ENCODE data around the gene PCDHB1. TPM values are rescaled to one million over a fixed set of nuclear protein-coding genes. Genes with fewer than 3 reads are reported as not detected.

The PCDHB1 gene
- total RNA-seq, 4 donors from 2014 or later: not detected

GRCh38 chr5:141003031-141003430, 48.1 kb upstream of the PCDHB1 start:
- H3K36me3 ChIP-seq: no peaks in the 10 kb centered on the region
- no peak overlapping the region for H3K27ac ChIP-seq (replicated peaks in 1 of 4)
- 97% methylated on average over 3 of the region's 3 CpGs for whole genome bisulfite sequencing
- intact Hi-C loops (cut with DNase I): no loop called here
- no peak for TF ChIP-seq POLR2A (IDR thresholded peaks at IDR 0.05; ENCODE audit: low read depth)
- TF ChIP-seq EP300 (IDR thresholded peaks at IDR 0.05): no peak
- TF ChIP-seq POLR2AphosphoS5 (IDR thresholded peaks at IDR 0.05): no peak
- TF ChIP-seq CTCF (IDR thresholded peaks at IDR 0.05): no peak
- no peak overlapping the region for H3K4me3 ChIP-seq
- no peaks in the 10 kb centered on the region for H3K27me3 ChIP-seq
- DNase-seq (ENCODE audit: extremely low spot score): no peak
- H3K4me1 ChIP-seq: peaks cover 9 to 17% (median 15%) of the 10 kb centered on the region in 4 donors
- H3K9me3 ChIP-seq: no peaks in the 10 kb centered on the region

- Histone ChIP-seq H3K9me3 (no peaks in the 10 kb centered on the region), H3K36me3 (no peaks in the 10 kb centered on the region), H3K27me3 (no peaks in the 10 kb centered on the region), H3K4me1 (peaks cover 9 to 17% (median 15%) of the 10 kb centered on the region in 4 donors), H3K27ac (replicated peaks in 1 of 4) (no peak overlapping the region), H3K4me3 (no peak overlapping the region)
- TF ChIP-seq CTCF (IDR thresholded peaks at IDR 0.05) (no peak), EP300 (IDR thresholded peaks at IDR 0.05) (no peak)
- WGBS: 59% methylated on average over 4 of the region's 4 CpGs
- intact Hi-C loops (cut with DNase I): no loop called here
- no peak for DNase-seq (ENCODE audit: extremely low spot score)
Observed at GRCh38 chr5:141003791-141004611, 47.2 kb upstream of the PCDHB1 start.

- Histone ChIP-seq H3K4me3 (no peak overlapping the region), H3K4me1 (no peaks in the 10 kb centered on the region), H3K27me3 (no peaks in the 10 kb centered on the region), H3K9me3 (no peaks in the 10 kb centered on the region), H3K36me3 (peaks cover 0 to 15% (median 0%) of the 10 kb centered on the region in 4 donors), H3K27ac (replicated peaks in 1 of 4) (no peak overlapping the region)
- TF ChIP-seq POLR2AphosphoS5 (IDR thresholded peaks at IDR 0.05) (no peak), CTCF (IDR thresholded peaks at IDR 0.05) (no peak), POLR2A (IDR thresholded peaks at IDR 0.05; ENCODE audit: low read depth) (no peak), EP300 (IDR thresholded peaks at IDR 0.05) (no peak)
- DNase-seq (ENCODE audit: extremely low spot score): no peak
- intact Hi-C loops (cut with DNase I): no loop called here
Observed at GRCh38 chr5:141007791-141008190, 43.4 kb upstream of the PCDHB1 start.

GRCh38 chr5:141010047-141010793, 41.0 kb upstream of the PCDHB1 start:
- no peak for DNase-seq (ENCODE audit: extremely low spot score)
- TF ChIP-seq POLR2A (IDR thresholded peaks at IDR 0.05; ENCODE audit: low read depth) (no peak), CTCF (IDR thresholded peaks at IDR 0.05) (no peak)
- Histone ChIP-seq H3K4me1 (no peaks in the 10 kb centered on the region), H3K27me3 (no peaks in the 10 kb centered on the region), H3K4me3 (no peak overlapping the region), H3K9me3 (no peaks in the 10 kb centered on the region), H3K36me3 (peaks cover 0 to 15% (median 0%) of the 10 kb centered on the region in 4 donors), H3K27ac (replicated peaks in 1 of 4) (no peak overlapping the region)
- WGBS: 46% methylated on average over 12 of the region's 12 CpGs
- intact Hi-C loops (cut with DNase I): no loop called here
